Peyer's patch (tissue), 4 donors: Measurements from ENCODE around the gene MARCHF6. TPM values are rescaled to one million over a fixed set of nuclear protein-coding genes. Genes with fewer than 3 reads are reported as not detected.

Source experiments
- DNase-seq, 3 donors: peaks; one replicate each; pipeline ENCODE4 v3.0.0-alpha.2; 2017 to 2019
- H3K27ac ChIP-seq, 4 donors: fragments of 200-600 bp; sonication (generic); one replicate each; pipeline ENCODE4 v1.5.1; 2016 to 2019
- H3K27me3 ChIP-seq, 2 donors: fragments of 200-600 bp; sonication (generic); one replicate each; pipeline ENCODE4 v1.5.1; 2019
- H3K36me3 ChIP-seq, 3 donors: fragments of 200-600 bp; sonication (generic); one replicate each; pipeline ENCODE4 v1.5.1; 2016 to 2019
- H3K4me1 ChIP-seq, 4 donors: fragments of 200-600 bp; sonication (generic); one replicate each; pipeline ENCODE4 v1.5.1; 2016 to 2019
- H3K4me3 ChIP-seq, 4 donors: fragments of 200-600 bp; sonication (generic); 1 replicate in 3 of 4; 2 replicates in 1 of 4; pipeline ENCODE4 v1.5.1; 2016 to 2019; ENCODE audit warnings: mild to moderate bottlenecking in 1 of 4
- H3K9me3 ChIP-seq, 4 donors: fragments of 200-600 bp; sonication (generic); one replicate each; pipeline ENCODE4 v1.5.1; 2016 to 2019; ENCODE audit warnings: mild to moderate bottlenecking in 1 of 4
- CTCF ChIP-seq, 6 experiments: fragments of 450-650 bp in 4 of 6; fragments of 200-600 bp in 2 of 6; sonication (generic) in 1 of 6; IDR thresholded peaks; one replicate each; pipeline ENCODE4 v1.5.1; 2017 to 2019; ENCODE audit warnings: antibody characterized with exemption in 6 of 6, mild to moderate bottlenecking in 3 of 6, moderate library complexity in 1 of 6
- POLR2A ChIP-seq, 2 donors: fragments of 450-650 bp; IDR thresholded peaks; one replicate each; pipeline ENCODE4 v1.5.1; 2017; ENCODE audit warnings: antibody characterized with exemption in 2 of 2, mild to moderate bottlenecking in 2 of 2, moderate library complexity in 2 of 2
- total RNA-seq, 4 donors: library from RNA; depleted of rRNA; stranded (reverse); fragments of >200 nt; gene quantifications; one replicate each; pipeline ENCODE4 v1.1.0, GENCODE V29; 2016

MARCHF6 gene
- total RNA-seq, 4 donors from 2014 or later, result 88.3 to 228 (median 174) TPM

- Histone ChIP-seq H3K4me3 (peak overlapping the region; percentile 45 to 80 (median 57)), H3K27ac (peak overlapping the region; percentile 12 to 53 (median 33)), H3K27me3 (no peaks in the 10 kb centered on the region), H3K36me3 (no peaks in the 10 kb centered on the region), H3K9me3 (no peaks in the 10 kb centered on the region), H3K4me1 (peaks cover 0 to 29% (median 2%) of the 10 kb centered on the region in 4 donors)
- DNase-seq, result peak in 2 of 3 donors; percentile 58 to 76
- TF ChIP-seq CTCF (IDR thresholded peaks at IDR 0.05) (peak in 3 of 6 experiments; percentile 25 to 45 (median 45)), POLR2A (IDR thresholded peaks at IDR 0.05) (no peak)
These were observed 20.1 kb upstream of the MARCHF6 start for GRCh38 chr5:10333154-10334006.

- H3K36me3 ChIP-seq, result no peaks in the 10 kb centered on the region
- TF ChIP-seq POLR2A (IDR thresholded peaks at IDR 0.05) (no peak), CTCF (IDR thresholded peaks at IDR 0.05) (no peak)
- H3K27ac ChIP-seq, result no peak overlapping the region
- H3K27me3 ChIP-seq, result no peaks in the 10 kb centered on the region
- H3K9me3 ChIP-seq, result no peaks in the 10 kb centered on the region
- H3K4me1 ChIP-seq, result peaks cover 0 to 27% (median 2%) of the 10 kb centered on the region in 4 donors
- DNase-seq, result no peak
- H3K4me3 ChIP-seq, result no peak overlapping the region
These were observed 18.7 kb upstream of the MARCHF6 start for GRCh38 chr5:10334831-10335230.

GRCh38 chr5:10335711-10336470, 17.6 kb upstream of the MARCHF6 start:
- H3K9me3 ChIP-seq, result no peaks in the 10 kb centered on the region
- H3K4me3 ChIP-seq, result no peak overlapping the region
- no peak overlapping the region for H3K27ac ChIP-seq
- no peak for DNase-seq
- H3K4me1 ChIP-seq, result peaks cover 0 to 16% (median 2%) of the 10 kb centered on the region in 4 donors
- TF ChIP-seq POLR2A (IDR thresholded peaks at IDR 0.05), result no peak
- TF ChIP-seq CTCF (IDR thresholded peaks at IDR 0.05), result no peak
- H3K27me3 ChIP-seq, result no peaks in the 10 kb centered on the region
- H3K36me3 ChIP-seq, result no peaks in the 10 kb centered on the region

GRCh38 chr5:10337107-10337506, 16.4 kb upstream of the MARCHF6 start:
- DNase-seq, result no peak

More at GRCh38 chr5:10337107-10337506, 16.4 kb upstream of the MARCHF6 start:
- H3K27ac ChIP-seq, result no peak overlapping the region
- H3K9me3 ChIP-seq, result no peaks in the 10 kb centered on the region
- no peaks in the 10 kb centered on the region for H3K36me3 ChIP-seq
- no peaks in the 10 kb centered on the region for H3K27me3 ChIP-seq
- H3K4me1 ChIP-seq, result peaks cover 0 to 6% (median 2%) of the 10 kb centered on the region in 4 donors
- H3K4me3 ChIP-seq, result no peak overlapping the region
- TF ChIP-seq CTCF (IDR thresholded peaks at IDR 0.05) (no peak), POLR2A (IDR thresholded peaks at IDR 0.05) (no peak)
